Parathyroid adenoma (tissue), 2 donors: ENCODE results near the gene ANTKMT.
A peak's percentile ranks its signal among the peaks of the same experiment; 100 is the strongest.

Experiments used
- H2AFZ ChIP-seq: fragments of 300-600 bp; sonication (generic); one replicate; pipeline ENCODE4 v1.7.0; 2017; ENCODE audit warnings: antibody characterized with exemption, mild to moderate bottlenecking
- H3K27ac ChIP-seq: fragments of 300-600 bp; sonication (generic); one replicate; pipeline ENCODE4 v1.7.0; 2017
- H3K27me3 ChIP-seq: fragments of 300-600 bp; sonication (generic); one replicate; pipeline ENCODE4 v1.7.0; 2017; ENCODE audit warnings: low read length; ENCODE audit not compliant: control insufficient read depth, insufficient read depth
- H3K36me3 ChIP-seq: fragments of 300-600 bp; sonication (generic); one replicate; pipeline ENCODE4 v1.7.0; 2017; ENCODE audit warnings: low read length; ENCODE audit not compliant: control insufficient read depth, insufficient read depth
- H3K4me1 ChIP-seq: fragments of 300-600 bp; sonication (generic); one replicate; pipeline ENCODE4 v1.7.0; 2017; ENCODE audit warnings: control low read depth
- H3K4me2 ChIP-seq: fragments of 300-600 bp; sonication (generic); one replicate; pipeline ENCODE4 v1.7.0; 2017; ENCODE audit warnings: low read length
- H3K4me3 ChIP-seq: fragments of 300-600 bp; sonication (generic); one replicate; pipeline ENCODE4 v1.7.0; 2017; ENCODE audit warnings: low read depth, low read length
- H3K79me2 ChIP-seq: fragments of 300-600 bp; sonication (generic); one replicate; pipeline ENCODE4 v1.7.0; 2017; ENCODE audit warnings: control low read depth
- H3K9ac ChIP-seq: fragments of 300-600 bp; sonication (generic); one replicate; pipeline ENCODE4 v1.7.0; 2017; ENCODE audit warnings: mild to moderate bottlenecking
- H3K9me3 ChIP-seq: fragments of 300-600 bp; sonication (generic); one replicate; pipeline ENCODE4 v1.7.0; 2017; ENCODE audit warnings: low read length; ENCODE audit not compliant: control insufficient read depth
- CTCF ChIP-seq: fragments of 300-600 bp; sonication (generic); IDR thresholded peaks from one replicate; pipeline ENCODE4 v1.7.0; 2017; ENCODE audit warnings: antibody characterized with exemption, mild to moderate bottlenecking
- donor health status: primary hyperparathyroidism.

ANTKMT gene

GRCh38 chr16:681746-682427 is 39.1 kb upstream of the ANTKMT start:
- H2AFZ ChIP-seq: no peak overlapping the region
- H3K4me3 ChIP-seq: peak overlapping the region; percentile 77
- no peaks in the 10 kb centered on the region for H3K27me3 ChIP-seq
- no peak for TF ChIP-seq CTCF
- H3K27ac ChIP-seq: peak overlapping the region; percentile 79
- no peak overlapping the region for H3K9ac ChIP-seq
- H3K4me1 ChIP-seq: peaks cover 9% of the 10 kb centered on the region
- H3K4me2 ChIP-seq: peak overlapping the region; percentile 11
- peaks cover 8% of the 10 kb centered on the region for H3K79me2 ChIP-seq
- no peaks in the 10 kb centered on the region for H3K36me3 ChIP-seq
- no peaks in the 10 kb centered on the region for H3K9me3 ChIP-seq

- Histone ChIP-seq H3K27ac (no peak overlapping the region), H3K27me3 (no peaks in the 10 kb centered on the region), H2AFZ (no peak overlapping the region), H3K9me3 (no peaks in the 10 kb centered on the region), H3K4me2 (peak overlapping the region; percentile 76), H3K4me1 (peaks cover 9% of the 10 kb centered on the region), H3K4me3 (no peak overlapping the region), H3K36me3 (no peaks in the 10 kb centered on the region), H3K79me2 (peaks cover 8% of the 10 kb centered on the region), H3K9ac (no peak overlapping the region)
- TF ChIP-seq CTCF: no peak
Measured at GRCh38 chr16:682493-683395, 38.2 kb upstream of the ANTKMT start.

- Histone ChIP-seq H3K27me3 (no peaks in the 10 kb centered on the region), H3K36me3 (no peaks in the 10 kb centered on the region), H3K9ac (no peak overlapping the region), H3K4me2 (peak overlapping the region; percentile 76), H3K79me2 (peaks cover 8% of the 10 kb centered on the region), H3K9me3 (no peaks in the 10 kb centered on the region), H3K4me3 (peak overlapping the region; percentile 38), H3K4me1 (peaks cover 9% of the 10 kb centered on the region), H3K27ac (peak overlapping the region; percentile 39), H2AFZ (no peak overlapping the region)
- no peak for TF ChIP-seq CTCF
Measured at GRCh38 chr16:683396-684070, 37.4 kb upstream of the ANTKMT start.

GRCh38 chr16:684071-684794 is 36.7 kb upstream of the ANTKMT start, which contains the start of gene JMJD8:
Gene JMJD8, minus strand, starts transcription at chr16:684334. Its CDS starts 15 bp downstream, at chr16:684319.
- TF ChIP-seq CTCF: no peak
- H3K36me3 ChIP-seq: no peaks in the 10 kb centered on the region
- peak within 1 kb of the TSS; percentile 96 for H3K4me2 ChIP-seq
- peak within 1 kb of the TSS; percentile 95 for H2AFZ ChIP-seq
- peaks cover 8% of the 10 kb centered on the region for H3K79me2 ChIP-seq
- peak within 1 kb of the TSS; percentile 78 for H3K27ac ChIP-seq
- no peak within 1 kb of the TSS for H3K9ac ChIP-seq
- peaks cover 13% of the 10 kb centered on the region for H3K4me1 ChIP-seq
- H3K4me3 ChIP-seq: peak within 1 kb of the TSS; percentile 68
- no peaks in the 10 kb centered on the region for H3K27me3 ChIP-seq
- H3K9me3 ChIP-seq: no peaks in the 10 kb centered on the region
